Measurements from ENCODE around the gene TMEM123.

TMEM123 gene

GRCh38 chr11:102414559-102414958, 38.0 kb downstream of the TMEM123 start:
- DNase-seq = no peak
- Mint-ChIP-seq H3K36me3 (ENCODE audit: low read depth) (peaks cover 74% of the 10 kb centered on the region), H3K4me1 (ENCODE audit: low read depth) (peaks cover 95% of the 10 kb centered on the region), H3K27me3 (no peaks in the 10 kb centered on the region), H3K4me3 (peak overlapping the region; percentile 42), H3K27ac (peak overlapping the region; percentile 91), H3K9me3 (peaks cover 10% of the 10 kb centered on the region)

- Mint-ChIP-seq H3K4me1 (ENCODE audit: low read depth) (peaks cover 90% of the 10 kb centered on the region), H3K36me3 (ENCODE audit: low read depth) (peaks cover 73% of the 10 kb centered on the region), H3K27ac (peak overlapping the region; percentile 91), H3K27me3 (no peaks in the 10 kb centered on the region), H3K4me3 (peak overlapping the region; percentile 40), H3K9me3 (peaks cover 5% of the 10 kb centered on the region)
- DNase-seq = no peak
Observed at GRCh38 chr11:102413497-102413896, 39.1 kb downstream of the TMEM123 start.

GRCh38 chr11:102411142-102411541, 41.4 kb downstream of the TMEM123 start:
- Mint-ChIP-seq H3K36me3 (ENCODE audit: low read depth) (peaks cover 76% of the 10 kb centered on the region), H3K27me3 (no peaks in the 10 kb centered on the region)
- no peak for DNase-seq

GRCh38 chr11:102410382-102410784, 42.2 kb downstream of the TMEM123 start:
- peaks cover 89% of the 10 kb centered on the region for H3K4me1 Mint-ChIP-seq (ENCODE audit: low read depth)
- H3K4me3 Mint-ChIP-seq = no peak overlapping the region
- H3K27ac Mint-ChIP-seq = peak overlapping the region; percentile 68
- H3K27me3 Mint-ChIP-seq = no peaks in the 10 kb centered on the region
- DNase-seq = no peak
- no peaks in the 10 kb centered on the region for H3K9me3 Mint-ChIP-seq
- H3K36me3 Mint-ChIP-seq (ENCODE audit: low read depth) = peaks cover 79% of the 10 kb centered on the region

More at GRCh38 chr11:102411142-102411541, 41.4 kb downstream of the TMEM123 start:
- no peak overlapping the region for H3K4me3 Mint-ChIP-seq
- H3K27ac Mint-ChIP-seq = peak overlapping the region; percentile 51
- H3K4me1 Mint-ChIP-seq (ENCODE audit: low read depth) = peaks cover 88% of the 10 kb centered on the region
- H3K9me3 Mint-ChIP-seq = no peaks in the 10 kb centered on the region

- no peaks in the 10 kb centered on the region for H3K27me3 Mint-ChIP-seq
- peaks cover 82% of the 10 kb centered on the region for H3K36me3 Mint-ChIP-seq (ENCODE audit: low read depth)
- no peak overlapping the region for H3K4me3 Mint-ChIP-seq
- H3K9me3 Mint-ChIP-seq = no peaks in the 10 kb centered on the region
- H3K27ac Mint-ChIP-seq = peak overlapping the region; percentile 80
- no peak for DNase-seq
- peaks cover 78% of the 10 kb centered on the region for H3K4me1 Mint-ChIP-seq (ENCODE audit: low read depth)
Observed at GRCh38 chr11:102408339-102408738, 44.2 kb downstream of the TMEM123 start.

- Mint-ChIP-seq H3K36me3 (ENCODE audit: low read depth) (peaks cover 83% of the 10 kb centered on the region), H3K27ac (peak overlapping the region; percentile 80), H3K4me1 (ENCODE audit: low read depth) (peaks cover 78% of the 10 kb centered on the region), H3K27me3 (no peaks in the 10 kb centered on the region), H3K9me3 (no peaks in the 10 kb centered on the region), H3K4me3 (no peak overlapping the region)
- DNase-seq = no peak
Observed at GRCh38 chr11:102407901-102408300, 44.7 kb downstream of the TMEM123 start.

GRCh38 chr11:102406099-102406498, 46.5 kb downstream of the TMEM123 start:
- H3K4me1 Mint-ChIP-seq (ENCODE audit: low read depth) = peaks cover 78% of the 10 kb centered on the region
- H3K27me3 Mint-ChIP-seq = no peaks in the 10 kb centered on the region
- no peaks in the 10 kb centered on the region for H3K9me3 Mint-ChIP-seq
- peak overlapping the region; percentile 79 for H3K27ac Mint-ChIP-seq
- no peak overlapping the region for H3K4me3 Mint-ChIP-seq
- H3K36me3 Mint-ChIP-seq (ENCODE audit: low read depth) = peaks cover 90% of the 10 kb centered on the region
- DNase-seq = no peak

- Mint-ChIP-seq H3K36me3 (ENCODE audit: low read depth) (peaks cover 91% of the 10 kb centered on the region), H3K9me3 (no peaks in the 10 kb centered on the region), H3K27ac (peak overlapping the region; percentile 4), H3K27me3 (no peaks in the 10 kb centered on the region), H3K4me3 (no peak overlapping the region), H3K4me1 (ENCODE audit: low read depth) (peaks cover 76% of the 10 kb centered on the region)
- DNase-seq = no peak
Observed at GRCh38 chr11:102405501-102405900, 47.1 kb downstream of the TMEM123 start.

- H3K4me1 Mint-ChIP-seq (ENCODE audit: low read depth) = peaks cover 74% of the 10 kb centered on the region
- no peaks in the 10 kb centered on the region for H3K27me3 Mint-ChIP-seq
- no peak for DNase-seq
- peak overlapping the region; percentile 67 for H3K27ac Mint-ChIP-seq
- H3K36me3 Mint-ChIP-seq (ENCODE audit: low read depth) = peaks cover 92% of the 10 kb centered on the region
- no peaks in the 10 kb centered on the region for H3K9me3 Mint-ChIP-seq
- no peak overlapping the region for H3K4me3 Mint-ChIP-seq
Observed at GRCh38 chr11:102402548-102402947, 50.0 kb downstream of the TMEM123 start.

GRCh38 chr11:102401905-102402304, 50.7 kb downstream of the TMEM123 start:
- peaks cover 92% of the 10 kb centered on the region for H3K36me3 Mint-ChIP-seq (ENCODE audit: low read depth)
- no peaks in the 10 kb centered on the region for H3K9me3 Mint-ChIP-seq
- H3K4me1 Mint-ChIP-seq (ENCODE audit: low read depth) = peaks cover 74% of the 10 kb centered on the region
- no peak for DNase-seq
- peak overlapping the region; percentile 44 for H3K27ac Mint-ChIP-seq
- H3K27me3 Mint-ChIP-seq = no peaks in the 10 kb centered on the region
- H3K4me3 Mint-ChIP-seq = no peak overlapping the region

- peaks cover 92% of the 10 kb centered on the region for H3K36me3 Mint-ChIP-seq (ENCODE audit: low read depth)
- H3K4me1 Mint-ChIP-seq (ENCODE audit: low read depth) = peaks cover 75% of the 10 kb centered on the region
Observed at GRCh38 chr11:102400603-102401002, 52.0 kb downstream of the TMEM123 start.

GRCh38 chr11:102399189-102399588, 53.4 kb downstream of the TMEM123 start:
- Mint-ChIP-seq H3K4me3 (no peak overlapping the region), H3K36me3 (ENCODE audit: low read depth) (peaks cover 95% of the 10 kb centered on the region), H3K27me3 (no peaks in the 10 kb centered on the region), H3K4me1 (ENCODE audit: low read depth) (peaks cover 77% of the 10 kb centered on the region), H3K27ac (peak overlapping the region; percentile 55), H3K9me3 (no peaks in the 10 kb centered on the region)
- no peak for DNase-seq

More at GRCh38 chr11:102400603-102401002, 52.0 kb downstream of the TMEM123 start:
- Mint-ChIP-seq H3K4me3 (no peak overlapping the region), H3K27me3 (no peaks in the 10 kb centered on the region), H3K9me3 (no peaks in the 10 kb centered on the region), H3K27ac (peak overlapping the region; percentile 63)
- no peak for DNase-seq

- Mint-ChIP-seq H3K27me3 (no peaks in the 10 kb centered on the region), H3K27ac (peak overlapping the region; percentile 64), H3K4me1 (ENCODE audit: low read depth) (peaks cover 77% of the 10 kb centered on the region), H3K9me3 (no peaks in the 10 kb centered on the region), H3K4me3 (no peak overlapping the region), H3K36me3 (ENCODE audit: low read depth) (peaks cover 95% of the 10 kb centered on the region)
- no peak for DNase-seq
Observed at GRCh38 chr11:102398297-102398696, 54.3 kb downstream of the TMEM123 start.

GRCh38 chr11:102396708-102397563, 55.6 kb downstream of the TMEM123 start:
- H3K27ac Mint-ChIP-seq = peak overlapping the region; percentile 87
- H3K4me1 Mint-ChIP-seq (ENCODE audit: low read depth) = peaks cover 73% of the 10 kb centered on the region
- H3K4me3 Mint-ChIP-seq = peak overlapping the region; percentile 11
- H3K9me3 Mint-ChIP-seq = no peaks in the 10 kb centered on the region
- peaks cover 93% of the 10 kb centered on the region for H3K36me3 Mint-ChIP-seq (ENCODE audit: low read depth)
- no peak for DNase-seq
- H3K27me3 Mint-ChIP-seq = no peaks in the 10 kb centered on the region

- DNase-seq = no peak
- no peaks in the 10 kb centered on the region for H3K27me3 Mint-ChIP-seq
- no peaks in the 10 kb centered on the region for H3K9me3 Mint-ChIP-seq
- H3K27ac Mint-ChIP-seq = peak overlapping the region; percentile 82
- peaks cover 93% of the 10 kb centered on the region for H3K36me3 Mint-ChIP-seq (ENCODE audit: low read depth)
- peaks cover 68% of the 10 kb centered on the region for H3K4me1 Mint-ChIP-seq (ENCODE audit: low read depth)
- H3K4me3 Mint-ChIP-seq = peak overlapping the region; percentile 4
Observed at GRCh38 chr11:102395720-102396393, 56.7 kb downstream of the TMEM123 start.

All from activated T-cell treated with anti-CD3 and anti-CD28 coated beads, Interleukin-2, amount 50 U/mL, for 24 hours (primary cell).